ENCODE data around the gene EGLN2. TPM values are rescaled to one million over a fixed set of nuclear protein-coding genes. Genes with fewer than 3 reads are reported as not detected.

The EGLN2 gene
- total and polyA plus RNA-seq, 9 of the 15 experiments (the other 6 are each of a cell fraction or from before 2014, with no cell fraction given) = 9.6 to 114 (median 71.0) TPM

DNA sequence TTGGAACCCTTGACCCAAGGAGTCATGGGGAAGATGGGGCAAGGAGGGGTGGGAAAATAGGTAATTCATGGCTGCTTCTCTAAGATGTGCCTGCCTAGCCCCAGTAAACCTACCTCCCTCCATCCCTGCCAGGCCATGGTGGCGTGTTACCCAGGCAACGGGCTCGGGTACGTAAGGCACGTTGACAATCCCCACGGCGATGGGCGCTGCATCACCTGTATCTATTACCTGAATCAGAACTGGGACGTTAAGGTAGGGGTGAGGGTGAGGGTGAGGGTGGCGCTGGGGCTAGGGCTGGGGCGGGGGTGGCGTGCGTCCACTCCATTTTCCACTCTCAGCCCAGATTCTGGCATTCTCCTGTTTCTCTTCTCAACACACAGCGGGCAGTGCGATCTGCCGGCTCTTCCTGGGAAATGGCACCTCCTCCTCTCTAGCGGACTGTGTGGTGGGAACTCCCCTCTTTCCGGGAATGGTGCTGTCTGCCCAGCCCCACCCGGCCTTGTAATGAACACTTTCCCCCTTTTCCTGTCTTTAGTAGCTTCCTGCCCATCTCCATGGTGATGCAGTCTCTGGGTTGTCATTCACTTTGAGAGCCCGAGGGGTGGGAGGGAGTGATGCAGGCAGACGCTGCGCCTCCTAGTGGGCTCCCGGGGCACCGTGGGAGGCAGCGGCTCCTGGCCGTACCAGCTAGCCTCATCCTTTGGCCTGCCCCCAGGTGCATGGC, 7.6 kb downstream of the EGLN2 start (continued):
- TF ChIP-seq JUND (IDR thresholded peaks at IDR 0.05; ENCODE audit: borderline replicate concordance, low read depth, low read length) = peak; percentile 64
- TF ChIP-seq JUND (tag; IDR thresholded peaks at IDR 0.05; ENCODE audit: borderline replicate concordance, low read depth, low read length) = peak; percentile 17; the same call in 1 of the 3 replicates
- peak; percentile 66 for TF ChIP-seq RBFOX2 (IDR thresholded peaks at IDR 0.05; ENCODE audit: low read depth, low read length)
- no peak for TF ChIP-seq CHAMP1 (IDR thresholded peaks at IDR 0.05)
- peak in 1 of 2 experiments; percentile 5 for TF ChIP-seq E2F6 (IDR thresholded peaks at IDR 0.05; ENCODE audit: borderline replicate concordance in 1 of 2, extremely low read depth in 1 of 2, insufficient read depth in 1 of 2, insufficient read length in 1 of 2, low read depth in 1 of 2, low read length in 1 of 2, poor library complexity in 1 of 2, severe bottlenecking in 1 of 2)
- no peak for TF ChIP-seq CBX8 (IDR thresholded peaks at IDR 0.05; ENCODE audit: borderline replicate concordance, extremely low read depth, low read depth, low read length, poor library complexity, severe bottlenecking)
- TF ChIP-seq ARID2 (IDR thresholded peaks at IDR 0.05) = 0 out of 2 replicates have a peak, but pooled peaks have one; percentile 9
- TF ChIP-seq FOXA3 (CRISPR knock-in tag; conservative IDR thresholded peaks at IDR 0.05 in 1 of 2, IDR thresholded peaks at IDR 0.05 in 1 of 2) = 0 out of 4 replicates have a peak, but pooled peaks of 1 of the 2 experiments have one; percentile 23
- TF ChIP-seq CBX1 (IDR thresholded peaks at IDR 0.05; ENCODE audit: low read depth) = 0 out of 2 replicates have a peak, but pooled peaks have one; percentile 37
- TF ChIP-seq, protein P1, sequence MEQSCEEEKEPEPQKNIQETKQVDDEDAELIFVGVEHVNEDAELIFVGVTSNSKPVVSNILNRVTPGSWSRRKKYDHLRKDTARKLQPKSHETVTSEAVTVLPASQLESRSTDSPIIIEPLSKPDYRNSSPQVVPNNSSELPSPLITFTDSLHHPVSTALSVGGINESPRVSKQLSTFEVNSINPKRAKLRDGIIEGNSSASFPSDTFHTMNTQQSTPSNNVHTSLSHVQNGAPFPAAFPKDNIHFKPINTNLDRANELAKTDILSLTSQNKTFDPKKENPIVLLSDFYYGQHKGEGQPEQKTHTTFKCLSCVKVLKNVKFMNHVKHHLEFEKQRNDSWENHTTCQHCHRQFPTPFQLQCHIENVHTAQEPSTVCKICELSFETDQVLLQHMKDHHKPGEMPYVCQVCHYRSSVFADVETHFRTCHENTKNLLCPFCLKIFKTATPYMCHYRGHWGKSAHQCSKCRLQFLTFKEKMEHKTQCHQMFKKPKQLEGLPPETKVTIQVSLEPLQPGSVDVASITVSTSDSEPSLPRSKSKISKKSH (CRISPR knock-in tag; IDR thresholded peaks at IDR 0.05) = no peak
- TF ChIP-seq ATF1 (CRISPR knock-in tag; IDR thresholded peaks at IDR 0.05) = no peak
- TF ChIP-seq ATF1 (tag; IDR thresholded peaks at IDR 0.05) = peak; percentile 70; the same call in 1 of the 2 replicates
- 0 out of 2 replicates have a peak, but pooled peaks have one; percentile 31 for TF ChIP-seq ETV1 (tag; conservative IDR thresholded peaks at IDR 0.05; ENCODE audit: low read depth)
- no peak for TF ChIP-seq ARID3B (CRISPR knock-in tag; IDR thresholded peaks at IDR 0.05; ENCODE audit: borderline replicate concordance)

Measured in K562 (cell line).